Measurements from ENCODE around the gene SLC35G3.
A peak's percentile ranks its signal among the peaks of the same experiment; 100 is the strongest.
"Not testable (repeated sequence)": the region's sequence is repeated elsewhere in the genome, so short reads cannot be mapped to it uniquely, and the experiment has no call there.

Gene SLC35G3

GRCh38 chr17:35202582-35202981 lies 8.4 kb upstream of the SLC35G3 start:
- DNase-seq = not testable (repeated sequence)

GRCh38 chr17:35195062-35195461 lies 869 bp upstream of the SLC35G3 start:
- DNase-seq = not testable (repeated sequence)

GRCh38 chr17:35192708-35193107 lies 1.5 kb downstream of the SLC35G3 start:
- no peak for DNase-seq

- no peak for DNase-seq
Observed at GRCh38 chr17:35191001-35191695, 3.0 kb downstream of the SLC35G3 start.

- DNase-seq = no peak
Observed at GRCh38 chr17:35189291-35189690, 4.9 kb downstream of the SLC35G3 start.

- DNase-seq = no peak
Observed at GRCh38 chr17:35188111-35188510, 6.1 kb downstream of the SLC35G3 start.

GRCh38 chr17:35187481-35187880 lies 6.7 kb downstream of the SLC35G3 start:
- no peak for DNase-seq

- DNase-seq = no peak
Observed at GRCh38 chr17:35185849-35186248, 8.3 kb downstream of the SLC35G3 start.

GRCh38 chr17:35184274-35184673 lies 9.9 kb downstream of the SLC35G3 start:
- no peak for DNase-seq

GRCh38 chr17:35183332-35183731 lies 10.9 kb downstream of the SLC35G3 start:
- DNase-seq = no peak

GRCh38 chr17:35179379-35179778 lies 14.8 kb downstream of the SLC35G3 start:
- not testable (repeated sequence) for DNase-seq

GRCh38 chr17:35176897-35177296 lies 17.3 kb downstream of the SLC35G3 start:
- no peak for DNase-seq

- no peak for DNase-seq
Observed at GRCh38 chr17:35175638-35176415, 18.4 kb downstream of the SLC35G3 start.

GRCh38 chr17:35174835-35175334 lies 19.3 kb downstream of the SLC35G3 start:
- DNase-seq = no peak

GRCh38 chr17:35172321-35172720 lies 21.9 kb downstream of the SLC35G3 start:
- not testable (repeated sequence) for DNase-seq

- DNase-seq = no peak
Observed at GRCh38 chr17:35171834-35172233, 22.4 kb downstream of the SLC35G3 start.

- peak; percentile 30 for DNase-seq
Observed at GRCh38 chr17:35170968-35171771, 23.0 kb downstream of the SLC35G3 start.

GRCh38 chr17:35169835-35170363 lies 24.3 kb downstream of the SLC35G3 start:
- no peak for DNase-seq

GRCh38 chr17:35167666-35168065 lies 26.5 kb downstream of the SLC35G3 start:
- no peak for DNase-seq

- no peak for DNase-seq
Observed at GRCh38 chr17:35167046-35167445, 27.1 kb downstream of the SLC35G3 start.

- DNase-seq = no peak
Observed at GRCh38 chr17:35166526-35166925, 27.7 kb downstream of the SLC35G3 start.

- no peak for DNase-seq
Observed at GRCh38 chr17:35164716-35165115, 29.5 kb downstream of the SLC35G3 start.

GRCh38 chr17:35163886-35164285 lies 30.3 kb downstream of the SLC35G3 start:
- no peak for DNase-seq
